DOHH2 (cell line): ENCODE data around the gene RAB10.

Experiments used
- H3F3A ChIP-seq: fragments of 200-600 bp; sonication (generic), shearing (Covaris generic); 2 replicates; pipeline ENCODE4 v1.6.0; 2016; ENCODE audit warnings: antibody characterized with exemption, mild to moderate bottlenecking; ENCODE audit not compliant: control insufficient read depth, insufficient read depth
- H3K27ac ChIP-seq: fragments of 200-600 bp; sonication (generic); 2 replicates; pipeline ENCODE4 v1.5.1; 2014; ENCODE audit warnings: low read depth, mild to moderate bottlenecking, low read length, moderate library complexity
- H3K27me3 ChIP-seq: fragments of 200-600 bp; sonication (generic); 2 replicates; pipeline ENCODE4 v1.6.1; 2014; ENCODE audit warnings: mild to moderate bottlenecking, low read length, mixed read lengths; ENCODE audit not compliant: control insufficient read depth
- H3K36me3 ChIP-seq: fragments of 200-600 bp; sonication (generic); 2 replicates; pipeline ENCODE4 v1.6.1; 2014; ENCODE audit warnings: mild to moderate bottlenecking, low read length, moderate library complexity, mixed read lengths; ENCODE audit not compliant: control insufficient read depth
- H3K4me1 ChIP-seq: fragments of 200-600 bp; sonication (generic); 2 replicates; pipeline ENCODE4 v1.6.1; 2014; ENCODE audit warnings: mild to moderate bottlenecking, low read length, mixed read lengths; ENCODE audit not compliant: control insufficient read depth
- H3K4me2 ChIP-seq: fragments of 200-600 bp; sonication (generic); 2 replicates; pipeline ENCODE4 v1.6.0; 2014; ENCODE audit warnings: mild to moderate bottlenecking, low read length, moderate library complexity
- H3K4me3 ChIP-seq: fragments of 200-600 bp; sonication (generic); 2 replicates; pipeline ENCODE4 v1.5.1; 2014; ENCODE audit warnings: mild to moderate bottlenecking, low read length, mixed read lengths
- H3K79me2 ChIP-seq: fragments of 200-600 bp; sonication (generic); 2 replicates; pipeline ENCODE4 v1.6.1; 2014; ENCODE audit warnings: mild to moderate bottlenecking, low read length, mixed read lengths; ENCODE audit not compliant: control insufficient read depth
- H3K9me2 ChIP-seq: fragments of 200-600 bp; sonication (generic); replicated peaks from 2 replicates; pipeline ENCODE4 v1.6.1; 2014; ENCODE audit warnings: mild to moderate bottlenecking, low read length, mixed read lengths; ENCODE audit not compliant: control insufficient read depth
- H3K9me3 ChIP-seq: fragments of 200-600 bp; sonication (generic); 2 replicates; pipeline ENCODE4 v1.6.1; 2014; ENCODE audit warnings: antibody characterized with exemption, low read length, mixed read lengths; ENCODE audit not compliant: control insufficient read depth, insufficient read depth
- H4K20me1 ChIP-seq: fragments of 200-600 bp; sonication (generic); 2 replicates; pipeline ENCODE4 v1.6.0; 2014; ENCODE audit warnings: low read depth, mild to moderate bottlenecking, antibody characterized with exemption, low read length, moderate library complexity; ENCODE audit not compliant: control insufficient read depth, insufficient read depth
- CTCF ChIP-seq: fragments of 200-600 bp; sonication (generic); IDR thresholded peaks from one replicate; pipeline ENCODE4 v1.5.1; 2014; ENCODE audit warnings: antibody characterized with exemption, mild to moderate bottlenecking, low read depth, low read length; ENCODE audit not compliant: poor library complexity, severe bottlenecking
- EZH2phosphoT487 ChIP-seq: fragments of 200-600 bp; sonication (generic); IDR thresholded peaks from 2 replicates; pipeline ENCODE4 v1.6.1; 2017; ENCODE audit warnings: borderline replicate concordance, mild to moderate bottlenecking, antibody characterized with exemption, low read length, moderate library complexity, mixed read lengths

Gene RAB10

GRCh38 chr2:26058390-26058789, 24.5 kb downstream of the RAB10 start:
- H3K27me3 ChIP-seq = no peaks in the 10 kb centered on the region
- H3K9me2 ChIP-seq = no peaks in the 10 kb centered on the region
- no peak overlapping the region for H3K4me2 ChIP-seq
- no peaks in the 10 kb centered on the region for H3K4me1 ChIP-seq
- H3K79me2 ChIP-seq = peaks cover 97% of the 10 kb centered on the region
- H3K4me3 ChIP-seq = no peak overlapping the region
- peaks cover 21% of the 10 kb centered on the region for H4K20me1 ChIP-seq
- H3K36me3 ChIP-seq = peaks cover 8% of the 10 kb centered on the region; the same call in 1 of the 2 replicates
- no peak for TF ChIP-seq CTCF
- no peak for TF ChIP-seq EZH2phosphoT487
- H3F3A ChIP-seq = no peaks in the 10 kb centered on the region
- no peak overlapping the region for H3K27ac ChIP-seq
- H3K9me3 ChIP-seq = no peaks in the 10 kb centered on the region

- H4K20me1 ChIP-seq = peaks cover 18% of the 10 kb centered on the region
- H3K9me2 ChIP-seq = no peaks in the 10 kb centered on the region
- H3K4me1 ChIP-seq = no peaks in the 10 kb centered on the region
- H3K79me2 ChIP-seq = peaks cover 97% of the 10 kb centered on the region
- no peak overlapping the region for H3K4me3 ChIP-seq
- H3K9me3 ChIP-seq = no peaks in the 10 kb centered on the region
- H3F3A ChIP-seq = no peaks in the 10 kb centered on the region
- H3K27ac ChIP-seq = no peak overlapping the region
- H3K4me2 ChIP-seq = no peak overlapping the region
- no peak for TF ChIP-seq EZH2phosphoT487
- TF ChIP-seq CTCF = no peak
- no peaks in the 10 kb centered on the region for H3K27me3 ChIP-seq
- H3K36me3 ChIP-seq = peaks cover 11% of the 10 kb centered on the region; the same call in 1 of the 2 replicates
Measured at GRCh38 chr2:26059542-26059941, 25.7 kb downstream of the RAB10 start.

- Histone ChIP-seq H3K9me2 (no peaks in the 10 kb centered on the region), H3K4me3 (no peak overlapping the region), H3K27me3 (no peaks in the 10 kb centered on the region), H4K20me1 (peaks cover 18% of the 10 kb centered on the region), H3K27ac (no peak overlapping the region), H3K4me2 (no peak overlapping the region), H3K36me3 (peaks cover 18% of the 10 kb centered on the region), H3K79me2 (peaks cover 92% of the 10 kb centered on the region), H3K9me3 (no peaks in the 10 kb centered on the region), H3F3A (no peaks in the 10 kb centered on the region), H3K4me1 (no peaks in the 10 kb centered on the region)
- TF ChIP-seq CTCF = no peak
- TF ChIP-seq EZH2phosphoT487 = no peak
Measured at GRCh38 chr2:26061539-26061938, 27.7 kb downstream of the RAB10 start.

GRCh38 chr2:26064846-26065245, 31.0 kb downstream of the RAB10 start:
- Histone ChIP-seq H3K36me3 (peaks cover 15% of the 10 kb centered on the region), H4K20me1 (peaks cover 7% of the 10 kb centered on the region), H3K9me2 (no peaks in the 10 kb centered on the region), H3K4me2 (no peak overlapping the region), H3K79me2 (peaks cover 91% of the 10 kb centered on the region), H3K4me3 (no peak overlapping the region), H3K9me3 (no peaks in the 10 kb centered on the region), H3K4me1 (peaks cover 30% of the 10 kb centered on the region), H3K27ac (no peak overlapping the region), H3F3A (no peaks in the 10 kb centered on the region), H3K27me3 (no peaks in the 10 kb centered on the region)
- no peak for TF ChIP-seq EZH2phosphoT487
- no peak for TF ChIP-seq CTCF
